ENCODE measurements around the gene ACVR1.

The ACVR1 gene

DNA sequence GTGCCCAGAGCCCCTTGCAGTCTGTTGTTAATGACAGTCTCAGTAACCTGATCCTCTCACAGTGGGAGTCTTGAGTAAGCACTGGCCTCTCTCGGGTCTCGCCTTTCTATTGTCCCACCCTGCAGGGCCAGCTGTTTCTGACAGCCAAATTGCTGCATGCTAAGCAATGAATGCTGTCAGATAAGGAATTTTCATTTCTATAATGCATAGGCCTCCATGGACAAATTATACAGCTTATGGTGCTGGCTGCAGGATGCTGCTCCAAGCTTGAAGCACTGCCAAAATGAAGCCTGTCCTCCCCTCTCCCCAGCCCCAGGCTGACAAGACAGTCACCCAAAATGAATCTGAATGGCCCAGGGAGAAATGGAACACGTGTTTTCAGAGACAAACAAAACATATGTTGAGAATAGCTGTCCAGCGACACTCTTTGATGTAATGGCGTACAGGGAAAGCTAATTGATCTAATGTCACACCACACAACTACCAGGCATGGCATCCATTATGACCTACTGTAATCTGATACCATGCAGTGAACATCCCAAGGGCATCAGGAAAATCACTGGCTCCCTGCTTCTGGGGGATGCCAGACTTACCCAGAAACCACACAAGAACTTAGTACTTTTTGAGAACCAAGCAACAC lies 36.8 kb downstream of the ACVR1 start:
- TF ChIP-seq EZH2phosphoT487 (IDR thresholded peaks at IDR 0.05; ENCODE audit: borderline replicate concordance, low read length) (no peak), CTCF (IDR thresholded peaks at IDR 0.05; ENCODE audit: low read depth, low read length, poor library complexity, severe bottlenecking) (no peak)
- no peaks in the 10 kb centered on the region for H3K4me1 ChIP-seq (ENCODE audit: control insufficient read depth, low read length)
- H3F3A ChIP-seq (ENCODE audit: control insufficient read depth, insufficient read depth), result no peaks in the 10 kb centered on the region
- H3K79me2 ChIP-seq (ENCODE audit: control insufficient read depth, low read length), result no peaks in the 10 kb centered on the region
- H3K36me3 ChIP-seq (ENCODE audit: control insufficient read depth, low read length), result no peaks in the 10 kb centered on the region
- no peaks in the 10 kb centered on the region for H3K27me3 ChIP-seq (ENCODE audit: control insufficient read depth, low read length)
- no peak overlapping the region for H3K27ac ChIP-seq (ENCODE audit: low read depth, low read length)
- no peak overlapping the region for H3K4me2 ChIP-seq (ENCODE audit: low read length)
- H4K20me1 ChIP-seq (ENCODE audit: control insufficient read depth, insufficient read depth, low read depth, low read length), result no peaks in the 10 kb centered on the region
- no peaks in the 10 kb centered on the region for H3K9me3 ChIP-seq (ENCODE audit: control insufficient read depth, insufficient read depth, low read length)
- H3K9me2 ChIP-seq (replicated peaks; ENCODE audit: control insufficient read depth, low read length), result no peaks in the 10 kb centered on the region
- no peak overlapping the region for H3K4me3 ChIP-seq (ENCODE audit: low read length)

GRCh38 chr2:157838442-157839161 lies 37.5 kb downstream of the ACVR1 start:
- Histone ChIP-seq H3K79me2 (ENCODE audit: control insufficient read depth, low read length) (no peaks in the 10 kb centered on the region), H3K27ac (ENCODE audit: low read depth, low read length) (no peak overlapping the region), H3K27me3 (ENCODE audit: control insufficient read depth, low read length) (no peaks in the 10 kb centered on the region), H3K9me2 (replicated peaks; ENCODE audit: control insufficient read depth, low read length) (no peaks in the 10 kb centered on the region), H3K36me3 (ENCODE audit: control insufficient read depth, low read length) (no peaks in the 10 kb centered on the region), H4K20me1 (ENCODE audit: control insufficient read depth, insufficient read depth, low read depth, low read length) (no peaks in the 10 kb centered on the region), H3K4me3 (ENCODE audit: low read length) (no peak overlapping the region), H3K4me1 (ENCODE audit: control insufficient read depth, low read length) (no peaks in the 10 kb centered on the region), H3K9me3 (ENCODE audit: control insufficient read depth, insufficient read depth, low read length) (no peaks in the 10 kb centered on the region), H3K4me2 (ENCODE audit: low read length) (no peak overlapping the region), H3F3A (ENCODE audit: control insufficient read depth, insufficient read depth) (no peaks in the 10 kb centered on the region)
- TF ChIP-seq CTCF (IDR thresholded peaks at IDR 0.05; ENCODE audit: low read depth, low read length, poor library complexity, severe bottlenecking) (no peak), EZH2phosphoT487 (IDR thresholded peaks at IDR 0.05; ENCODE audit: borderline replicate concordance, low read length) (no peak)

DNA sequence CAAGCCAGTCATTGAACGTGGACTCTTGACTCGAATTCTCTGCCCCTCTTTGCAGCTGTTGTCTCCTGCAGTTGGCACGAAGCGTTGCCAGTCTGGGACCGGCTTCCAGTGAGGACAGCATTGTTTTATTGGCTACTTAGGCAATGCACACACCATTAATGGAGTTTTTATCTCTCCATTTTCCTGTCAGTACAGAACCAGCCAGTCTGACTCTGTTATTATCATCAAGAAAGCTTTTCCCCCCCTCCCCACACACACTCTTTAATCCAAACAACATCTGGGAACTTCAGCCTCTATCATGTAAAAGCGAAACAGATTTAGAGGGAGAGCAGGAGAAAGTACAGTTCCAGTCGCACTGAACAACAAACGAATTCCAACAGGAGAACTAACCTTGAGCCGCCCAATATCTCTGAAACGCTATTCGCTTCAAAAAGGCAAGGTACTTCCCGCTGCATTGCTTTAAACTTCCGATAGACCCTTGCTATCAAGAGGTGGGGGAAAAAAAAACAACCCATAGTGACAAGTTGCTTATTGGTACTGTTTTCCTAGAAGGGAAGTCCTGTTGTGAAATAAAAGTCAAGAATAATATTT lies 38.2 kb downstream of the ACVR1 start:
- H3F3A ChIP-seq (ENCODE audit: control insufficient read depth, insufficient read depth), result no peaks in the 10 kb centered on the region
- no peak overlapping the region for H3K4me3 ChIP-seq (ENCODE audit: low read length)
- no peaks in the 10 kb centered on the region for H3K36me3 ChIP-seq (ENCODE audit: control insufficient read depth, low read length)
- no peak overlapping the region for H3K27ac ChIP-seq (ENCODE audit: low read depth, low read length)
- no peaks in the 10 kb centered on the region for H3K4me1 ChIP-seq (ENCODE audit: control insufficient read depth, low read length)
- H4K20me1 ChIP-seq (ENCODE audit: control insufficient read depth, insufficient read depth, low read depth, low read length), result no peaks in the 10 kb centered on the region
- H3K79me2 ChIP-seq (ENCODE audit: control insufficient read depth, low read length), result no peaks in the 10 kb centered on the region
- H3K27me3 ChIP-seq (ENCODE audit: control insufficient read depth, low read length), result no peaks in the 10 kb centered on the region
- H3K9me3 ChIP-seq (ENCODE audit: control insufficient read depth, insufficient read depth, low read length), result no peaks in the 10 kb centered on the region
- H3K9me2 ChIP-seq (replicated peaks; ENCODE audit: control insufficient read depth, low read length), result no peaks in the 10 kb centered on the region
- TF ChIP-seq EZH2phosphoT487 (IDR thresholded peaks at IDR 0.05; ENCODE audit: borderline replicate concordance, low read length), result no peak
- TF ChIP-seq CTCF (IDR thresholded peaks at IDR 0.05; ENCODE audit: low read depth, low read length, poor library complexity, severe bottlenecking), result no peak
- H3K4me2 ChIP-seq (ENCODE audit: low read length), result no peak overlapping the region
